ENCODE data around the gene ACP7.

DNA sequence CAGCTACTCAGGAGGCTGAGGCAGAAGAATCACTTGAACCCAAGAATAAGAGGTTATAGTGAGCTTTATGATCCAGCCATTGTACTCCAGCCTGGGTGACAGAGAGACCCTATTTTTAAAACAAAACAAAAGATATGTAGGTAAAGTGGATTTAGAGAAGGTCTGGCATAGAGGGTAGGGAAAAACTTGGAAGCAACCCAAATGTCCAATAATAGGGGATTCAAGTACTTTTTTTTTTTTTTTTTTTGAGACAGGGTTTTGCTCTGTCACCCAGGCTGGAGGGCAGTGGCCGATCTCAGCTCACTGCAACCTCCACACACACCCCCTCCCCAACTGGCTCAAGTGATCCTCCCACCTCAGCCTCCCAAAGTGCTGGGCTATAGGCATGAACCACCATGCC is 35.7 kb downstream of the ACP7 start:
- no peak for TF ChIP-seq POLR2A (IDR thresholded peaks at IDR 0.05; ENCODE audit: low read length)
- TF ChIP-seq GATA1 (IDR thresholded peaks at IDR 0.05; ENCODE audit: low read depth, low read length): no peak

Data from erythroblast (primary cell).